PC-3 (cell line): Measurements from ENCODE around the gene PRKN. TPM values are rescaled to one million over a fixed set of nuclear protein-coding genes. Genes with fewer than 3 reads are reported as not detected.

Source experiments
- ATAC-seq: fragments of 200-7000 bp; cut with Tn5 transposase; 2 replicates; pipeline ENCODE4 v1.9.1; 2020; ENCODE audit warnings: mild to moderate bottlenecking, moderate library complexity
- BruUV-seq: library from RNA; stranded (reverse); fragments of 400-500 nt; replicated peaks from 2 replicates; lab custom pipeline; 2021; lab: Mats Ljungman, UMichigan
- CTCF ChIA-PET: fragments of 300-600 bp; sonication (Branson Sonifier 250); formaldehyde crosslinking; loops from one replicate; lab custom pipeline; 2022; ENCODE audit warnings: antibody characterized with exemption; lab: Charles Lee
- POLR2A ChIA-PET: fragments of 300-600 bp; sonication (Branson Sonifier 250); formaldehyde crosslinking; loops from one replicate; lab custom pipeline; 2022; ENCODE audit warnings: antibody characterized with exemption; ENCODE audit not compliant: unreplicated experiment; lab: Charles Lee
- DNase-seq: peaks from one replicate; pipeline ENCODE4 v3.0.0-alpha.2; 2015
- H2AFZ ChIP-seq: fragments of 300-600 bp; sonication (generic); 2 replicates; pipeline ENCODE4 v1.6.0; 2016; ENCODE audit warnings: antibody characterized with exemption, low read length
- H3F3A ChIP-seq: fragments of 300-600 bp; sonication (generic); one replicate; pipeline ENCODE4 v1.6.0; 2017; ENCODE audit warnings: antibody characterized with exemption, low read length, control low read depth, mild to moderate bottlenecking; ENCODE audit not compliant: unreplicated experiment
- H3K27ac ChIP-seq: fragments of 300-600 bp; sonication (generic); 2 replicates; pipeline ENCODE4 v1.5.1; 2016; ENCODE audit warnings: mild to moderate bottlenecking, low read length
- H3K27me3 ChIP-seq: fragments of 300-600 bp; sonication (generic); 2 replicates; pipeline ENCODE4 v1.6.1; 2016; ENCODE audit warnings: low read length, mixed read lengths
- H3K36me3 ChIP-seq: fragments of 300-600 bp; sonication (generic); 2 replicates; pipeline ENCODE4 v1.6.1; 2016; ENCODE audit warnings: low read depth, mixed run types, low read length, mixed read lengths
- H3K4me1 ChIP-seq: fragments of 300-600 bp; sonication (generic); 2 replicates; pipeline ENCODE4 v1.5.1; 2016; ENCODE audit warnings: low read length; ENCODE audit not compliant: insufficient read depth
- H3K4me2 ChIP-seq: fragments of 300-600 bp; sonication (generic); 2 replicates; pipeline ENCODE4 v1.6.0; 2016; ENCODE audit warnings: low read length
- H3K4me3 ChIP-seq: fragments of 300-600 bp; sonication (generic); 2 replicates; pipeline ENCODE4 v1.5.1; 2016; ENCODE audit warnings: mild to moderate bottlenecking, low read length, mixed read lengths
- H3K79me2 ChIP-seq: fragments of 300-600 bp; sonication (generic); 2 replicates; pipeline ENCODE4 v1.6.1; 2017; ENCODE audit warnings: low read length, mixed read lengths
- H3K9ac ChIP-seq: fragments of 300-600 bp; sonication (generic); 2 replicates; pipeline ENCODE4 v1.6.0; 2016; ENCODE audit warnings: mild to moderate bottlenecking, low read length
- H3K9me2 ChIP-seq: fragments of 300-600 bp; sonication (generic); replicated peaks from 2 replicates; pipeline ENCODE4 v1.6.1; 2016; ENCODE audit warnings: mixed run types, low read length, mixed read lengths
- H3K9me3 ChIP-seq: fragments of 300-600 bp; sonication (generic); 2 replicates; pipeline ENCODE4 v1.6.1; 2016; ENCODE audit warnings: low read length, mixed read lengths
- H4K20me1 ChIP-seq: fragments of 300-600 bp; sonication (generic); 2 replicates; pipeline ENCODE4 v1.6.1; 2016; ENCODE audit warnings: low read length, mixed read lengths
- EZH2 ChIP-seq: fragments of 300-600 bp; sonication (generic); IDR thresholded peaks from one replicate; pipeline ENCODE4 v1.6.1; 2017; ENCODE audit warnings: antibody characterized with exemption, mild to moderate bottlenecking, low read length; ENCODE audit not compliant: unreplicated experiment
- EZH2phosphoT487 ChIP-seq: fragments of 300-600 bp; sonication (generic); IDR thresholded peaks from 2 replicates; pipeline ENCODE4 v1.6.1; 2018; ENCODE audit warnings: mild to moderate bottlenecking, antibody characterized with exemption, low read length, borderline replicate concordance
- intact Hi-C: fragments of 100-400 bp; cut with micrococcal nuclease; formaldehyde crosslinking; loops from 2 replicates; pipeline ENCODE4 v1.9.0; 2023
- total RNA-seq: library from RNA; depleted of rRNA; stranded (reverse); fragments of >200 nt; gene quantifications from 2 replicates; pipeline ENCODE4 v1.2.3, GENCODE V29; 2014
- TF ChIP-seq, protein P1 (sequence below): fragments of 300-600 bp; sonication (generic); conservative IDR thresholded peaks from 2 replicates; pipeline ENCODE4 v1.5.1; 2017; ENCODE audit warnings: antibody characterized with exemption, low read depth, mild to moderate bottlenecking, low read length

Gene PRKN
- total RNA-seq, 1 experiment from 2014 or later: not detected

DNA sequence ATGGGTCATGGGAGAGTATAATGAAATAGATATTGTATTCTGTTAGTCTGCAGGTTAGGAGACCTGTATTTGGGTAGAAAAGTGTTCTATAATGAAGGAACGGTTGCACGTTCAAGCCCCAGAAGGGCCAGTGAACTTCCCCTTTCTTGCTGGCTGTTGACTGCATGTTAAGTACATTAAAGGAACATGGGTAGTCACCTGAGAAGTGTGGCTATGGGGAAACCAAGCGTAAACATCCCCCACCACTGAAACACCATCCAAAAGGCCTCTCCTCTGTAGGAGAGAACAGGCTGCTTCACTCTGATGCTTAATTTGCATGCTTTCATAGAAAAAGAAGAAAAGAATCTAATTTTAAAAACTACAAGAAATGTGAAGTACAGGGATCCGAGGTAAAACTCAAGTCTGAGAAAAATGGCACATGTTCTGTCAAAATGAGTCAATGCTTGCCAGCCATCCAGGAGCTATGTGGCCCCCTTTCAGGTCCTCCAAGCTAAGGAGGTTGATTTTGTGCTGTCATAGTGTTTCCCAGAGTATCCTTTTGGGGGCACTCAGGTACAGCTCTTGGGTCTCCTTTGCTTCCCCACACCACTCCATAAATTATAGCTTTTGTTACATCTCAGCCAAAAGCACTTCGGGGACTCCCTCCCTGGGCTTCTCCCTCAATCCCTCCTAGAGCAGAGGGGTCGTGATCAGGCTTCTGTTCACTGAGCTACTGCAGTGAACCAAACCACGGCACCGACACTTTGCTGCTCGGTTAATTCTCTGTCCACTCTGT lies 1170.0 kb downstream of the PRKN start:
- no TSS peak for BruUV-seq
- DNase-seq: no peak
- Histone ChIP-seq H3K4me1 (no peaks in the 10 kb centered on the region), H2AFZ (no peak overlapping the region), H3K27me3 (peaks cover 39% of the 10 kb centered on the region), H3K9me3 (no peaks in the 10 kb centered on the region), H3F3A (no peaks in the 10 kb centered on the region), H3K79me2 (no peaks in the 10 kb centered on the region), H3K9ac (no peak overlapping the region), H3K36me3 (no peaks in the 10 kb centered on the region), H3K9me2 (no peaks in the 10 kb centered on the region), H3K4me3 (no peak overlapping the region), H3K4me2 (no peak overlapping the region), H4K20me1 (no peaks in the 10 kb centered on the region), H3K27ac (no peak overlapping the region)
- POLR2A ChIA-PET: no interaction called here
- intact Hi-C loops: no loop called here
- TF ChIP-seq EZH2phosphoT487 (no peak), EZH2 (no peak)
- TF ChIP-seq, protein P1, sequence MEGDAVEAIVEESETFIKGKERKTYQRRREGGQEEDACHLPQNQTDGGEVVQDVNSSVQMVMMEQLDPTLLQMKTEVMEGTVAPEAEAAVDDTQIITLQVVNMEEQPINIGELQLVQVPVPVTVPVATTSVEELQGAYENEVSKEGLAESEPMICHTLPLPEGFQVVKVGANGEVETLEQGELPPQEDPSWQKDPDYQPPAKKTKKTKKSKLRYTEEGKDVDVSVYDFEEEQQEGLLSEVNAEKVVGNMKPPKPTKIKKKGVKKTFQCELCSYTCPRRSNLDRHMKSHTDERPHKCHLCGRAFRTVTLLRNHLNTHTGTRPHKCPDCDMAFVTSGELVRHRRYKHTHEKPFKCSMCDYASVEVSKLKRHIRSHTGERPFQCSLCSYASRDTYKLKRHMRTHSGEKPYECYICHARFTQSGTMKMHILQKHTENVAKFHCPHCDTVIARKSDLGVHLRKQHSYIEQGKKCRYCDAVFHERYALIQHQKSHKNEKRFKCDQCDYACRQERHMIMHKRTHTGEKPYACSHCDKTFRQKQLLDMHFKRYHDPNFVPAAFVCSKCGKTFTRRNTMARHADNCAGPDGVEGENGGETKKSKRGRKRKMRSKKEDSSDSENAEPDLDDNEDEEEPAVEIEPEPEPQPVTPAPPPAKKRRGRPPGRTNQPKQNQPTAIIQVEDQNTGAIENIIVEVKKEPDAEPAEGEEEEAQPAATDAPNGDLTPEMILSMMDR: no peak
- no peak for ATAC-seq
- CTCF ChIA-PET: no interaction called here

GRCh38 chr6:161554883-161555282 lies 1172.7 kb downstream of the PRKN start:
- ChIA-PET CTCF (no interaction called here), POLR2A (no interaction called here)
- DNase-seq: no peak
- no peaks in the 10 kb centered on the region for H3K79me2 ChIP-seq
- no peaks in the 10 kb centered on the region for H3K4me1 ChIP-seq
- no peak for ATAC-seq
- H3K4me3 ChIP-seq: no peak overlapping the region
- H4K20me1 ChIP-seq: no peaks in the 10 kb centered on the region
- H3K9ac ChIP-seq: no peak overlapping the region
- no peaks in the 10 kb centered on the region for H3K9me3 ChIP-seq
- H3K9me2 ChIP-seq: no peaks in the 10 kb centered on the region
- no peak overlapping the region for H3K4me2 ChIP-seq
- H3K27me3 ChIP-seq: peaks cover 16% of the 10 kb centered on the region; the same call in 1 of the 2 replicates
- no peaks in the 10 kb centered on the region for H3F3A ChIP-seq
- TF ChIP-seq, protein P1: no peak
- TF ChIP-seq EZH2: no peak
- TF ChIP-seq EZH2phosphoT487: no peak
- H2AFZ ChIP-seq: no peak overlapping the region
- no peak overlapping the region for H3K27ac ChIP-seq
- BruUV-seq: no TSS peak
- intact Hi-C loops: no loop called here
- H3K36me3 ChIP-seq: no peaks in the 10 kb centered on the region

GRCh38 chr6:161549977-161550655 lies 1177.5 kb downstream of the PRKN start:
- ChIA-PET POLR2A (no interaction called here), CTCF (no interaction called here)
- H3K4me3 ChIP-seq: no peak overlapping the region
- no peaks in the 10 kb centered on the region for H4K20me1 ChIP-seq
- H3K79me2 ChIP-seq: no peaks in the 10 kb centered on the region
- H3K4me1 ChIP-seq: no peaks in the 10 kb centered on the region
- no TSS peak for BruUV-seq
- no peak overlapping the region for H3K9ac ChIP-seq
- H3K4me2 ChIP-seq: no peak overlapping the region
- H3K9me2 ChIP-seq: no peaks in the 10 kb centered on the region
- intact Hi-C loops: no loop called here
- H3K27me3 ChIP-seq: peaks cover 28% of the 10 kb centered on the region
- H3F3A ChIP-seq: no peaks in the 10 kb centered on the region
- H3K9me3 ChIP-seq: no peaks in the 10 kb centered on the region
- H3K27ac ChIP-seq: no peak overlapping the region
- ATAC-seq (no peak), DNase-seq (peak; percentile 38)
- no peaks in the 10 kb centered on the region for H3K36me3 ChIP-seq
- TF ChIP-seq EZH2phosphoT487 (no peak), EZH2 (no peak)
- TF ChIP-seq, protein P1: peak; percentile 35
- H2AFZ ChIP-seq: no peak overlapping the region
